ENCODE data around the gene SLC38A1. TPM values are rescaled to one million over a fixed set of nuclear protein-coding genes. Genes with fewer than 3 reads are reported as not detected.

The SLC38A1 gene
- total RNA-seq, 1 donor from 2014 or later: 58.5 TPM

GRCh38 chr12:46147144-46147543 lies 121.7 kb downstream of the SLC38A1 start:
- TF ChIP-seq CTCF (IDR thresholded peaks at IDR 0.05): no peak
- no peak for DNase-seq
- Histone ChIP-seq H3K36me3 (no peaks in the 10 kb centered on the region), H3K4me1 (no peaks in the 10 kb centered on the region), H3K4me3 (no peak overlapping the region), H3K9me3 (no peaks in the 10 kb centered on the region), H3K27me3 (peaks cover 13% of the 10 kb centered on the region), H3K27ac (no peak overlapping the region)
- intact Hi-C loops (cut with DNase I): no loop called here
- ATAC-seq: no peak

GRCh38 chr12:46145881-46146280 lies 123.0 kb downstream of the SLC38A1 start:
- intact Hi-C loops (cut with DNase I): no loop called here
- no peak overlapping the region for H3K4me3 ChIP-seq
- no peaks in the 10 kb centered on the region for H3K9me3 ChIP-seq
- no peak overlapping the region for H3K27ac ChIP-seq
- TF ChIP-seq CTCF (IDR thresholded peaks at IDR 0.05): no peak
- DNase-seq (no peak), ATAC-seq (no peak)
- H3K36me3 ChIP-seq: no peaks in the 10 kb centered on the region
- H3K4me1 ChIP-seq: no peaks in the 10 kb centered on the region
- peaks cover 13% of the 10 kb centered on the region for H3K27me3 ChIP-seq

- Histone ChIP-seq H3K9me3 (no peaks in the 10 kb centered on the region), H3K4me3 (no peak overlapping the region), H3K36me3 (no peaks in the 10 kb centered on the region), H3K4me1 (no peaks in the 10 kb centered on the region), H3K27me3 (peaks cover 13% of the 10 kb centered on the region), H3K27ac (no peak overlapping the region)
- intact Hi-C loops (cut with DNase I): no loop called here
- no peak for DNase-seq
- no peak for ATAC-seq
- no peak for TF ChIP-seq CTCF (IDR thresholded peaks at IDR 0.05)
Observed at GRCh38 chr12:46144433-46144832, 124.4 kb downstream of the SLC38A1 start.

GRCh38 chr12:46136249-46136648 lies 132.6 kb downstream of the SLC38A1 start:
- H3K27ac ChIP-seq: no peak overlapping the region
- H3K9me3 ChIP-seq: no peaks in the 10 kb centered on the region
- peaks cover 3% of the 10 kb centered on the region for H3K27me3 ChIP-seq
- ATAC-seq: no peak
- no peaks in the 10 kb centered on the region for H3K4me1 ChIP-seq
- no peak for TF ChIP-seq CTCF (IDR thresholded peaks at IDR 0.05)
- no peaks in the 10 kb centered on the region for H3K36me3 ChIP-seq
- H3K4me3 ChIP-seq: no peak overlapping the region
- DNase-seq: no peak
- intact Hi-C loops (cut with DNase I): no loop called here

GRCh38 chr12:46135750-46136149 lies 133.1 kb downstream of the SLC38A1 start:
- intact Hi-C loops (cut with DNase I): no loop called here
- TF ChIP-seq CTCF (IDR thresholded peaks at IDR 0.05): no peak
- no peak overlapping the region for H3K4me3 ChIP-seq
- H3K36me3 ChIP-seq: no peaks in the 10 kb centered on the region
- H3K27me3 ChIP-seq: peaks cover 3% of the 10 kb centered on the region
- H3K9me3 ChIP-seq: no peaks in the 10 kb centered on the region
- no peak for ATAC-seq
- H3K27ac ChIP-seq: no peak overlapping the region
- no peaks in the 10 kb centered on the region for H3K4me1 ChIP-seq
- no peak for DNase-seq

- Histone ChIP-seq H3K9me3 (no peaks in the 10 kb centered on the region), H3K4me1 (no peaks in the 10 kb centered on the region), H3K4me3 (no peak overlapping the region), H3K27ac (no peak overlapping the region), H3K27me3 (peaks cover 3% of the 10 kb centered on the region), H3K36me3 (no peaks in the 10 kb centered on the region)
- intact Hi-C loops (cut with DNase I): no loop called here
- no peak for ATAC-seq
- DNase-seq: no peak
- no peak for TF ChIP-seq CTCF (IDR thresholded peaks at IDR 0.05)
Observed at GRCh38 chr12:46134852-46135251, 134.0 kb downstream of the SLC38A1 start.
